ENCODE data around the gene FADD.

DNA sequence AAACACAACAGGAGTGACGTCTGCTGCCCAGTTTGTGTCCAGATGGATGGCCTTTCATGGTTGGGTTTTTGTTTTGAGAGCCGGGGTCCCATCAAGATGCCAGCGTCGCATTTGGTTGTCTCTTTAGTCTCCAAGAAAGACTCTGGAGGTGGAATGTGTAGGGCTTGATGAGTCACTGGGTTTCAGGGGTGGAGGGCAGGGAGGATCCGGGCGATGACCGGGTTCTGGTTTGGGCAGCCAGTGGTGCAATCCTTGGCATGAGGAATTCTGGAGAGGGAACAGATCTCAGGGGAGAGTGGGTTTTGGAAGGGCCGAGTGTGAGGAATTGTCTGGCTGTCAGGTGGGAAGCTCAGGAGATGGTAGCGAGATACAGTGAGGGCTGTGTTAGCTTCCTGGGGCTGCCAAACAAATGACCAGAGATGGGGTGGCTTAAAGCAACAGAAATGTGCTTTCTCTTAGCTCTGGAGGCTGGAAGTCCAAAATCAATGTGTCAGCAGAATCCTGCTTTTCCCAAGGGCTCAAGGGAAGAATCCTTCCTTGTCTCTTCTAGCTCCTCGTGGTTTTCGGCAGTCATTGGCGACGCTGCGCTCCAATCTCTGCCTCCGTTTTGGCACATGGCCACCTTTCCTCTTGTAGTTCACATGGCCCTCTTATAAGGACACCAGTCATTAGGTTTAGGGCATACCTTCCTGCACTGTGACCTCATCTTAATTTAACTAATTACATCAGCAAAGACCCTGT, 41.0 kb downstream of the FADD start:
- TF ChIP-seq, protein P1, sequence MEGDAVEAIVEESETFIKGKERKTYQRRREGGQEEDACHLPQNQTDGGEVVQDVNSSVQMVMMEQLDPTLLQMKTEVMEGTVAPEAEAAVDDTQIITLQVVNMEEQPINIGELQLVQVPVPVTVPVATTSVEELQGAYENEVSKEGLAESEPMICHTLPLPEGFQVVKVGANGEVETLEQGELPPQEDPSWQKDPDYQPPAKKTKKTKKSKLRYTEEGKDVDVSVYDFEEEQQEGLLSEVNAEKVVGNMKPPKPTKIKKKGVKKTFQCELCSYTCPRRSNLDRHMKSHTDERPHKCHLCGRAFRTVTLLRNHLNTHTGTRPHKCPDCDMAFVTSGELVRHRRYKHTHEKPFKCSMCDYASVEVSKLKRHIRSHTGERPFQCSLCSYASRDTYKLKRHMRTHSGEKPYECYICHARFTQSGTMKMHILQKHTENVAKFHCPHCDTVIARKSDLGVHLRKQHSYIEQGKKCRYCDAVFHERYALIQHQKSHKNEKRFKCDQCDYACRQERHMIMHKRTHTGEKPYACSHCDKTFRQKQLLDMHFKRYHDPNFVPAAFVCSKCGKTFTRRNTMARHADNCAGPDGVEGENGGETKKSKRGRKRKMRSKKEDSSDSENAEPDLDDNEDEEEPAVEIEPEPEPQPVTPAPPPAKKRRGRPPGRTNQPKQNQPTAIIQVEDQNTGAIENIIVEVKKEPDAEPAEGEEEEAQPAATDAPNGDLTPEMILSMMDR (IDR thresholded peaks at IDR 0.05 in 8 of 11, conservative IDR thresholded peaks at IDR 0.05 in 3 of 11), result no peak
- no peak for TF ChIP-seq POLR2A (IDR thresholded peaks at IDR 0.05)
